ENCODE data around the gene FBXO31. TPM values are rescaled to one million over a fixed set of nuclear protein-coding genes. Genes with fewer than 3 reads are reported as not detected.

The FBXO31 gene
- total RNA-seq, 1 donor from 2014 or later = 26.2 TPM

DNA sequence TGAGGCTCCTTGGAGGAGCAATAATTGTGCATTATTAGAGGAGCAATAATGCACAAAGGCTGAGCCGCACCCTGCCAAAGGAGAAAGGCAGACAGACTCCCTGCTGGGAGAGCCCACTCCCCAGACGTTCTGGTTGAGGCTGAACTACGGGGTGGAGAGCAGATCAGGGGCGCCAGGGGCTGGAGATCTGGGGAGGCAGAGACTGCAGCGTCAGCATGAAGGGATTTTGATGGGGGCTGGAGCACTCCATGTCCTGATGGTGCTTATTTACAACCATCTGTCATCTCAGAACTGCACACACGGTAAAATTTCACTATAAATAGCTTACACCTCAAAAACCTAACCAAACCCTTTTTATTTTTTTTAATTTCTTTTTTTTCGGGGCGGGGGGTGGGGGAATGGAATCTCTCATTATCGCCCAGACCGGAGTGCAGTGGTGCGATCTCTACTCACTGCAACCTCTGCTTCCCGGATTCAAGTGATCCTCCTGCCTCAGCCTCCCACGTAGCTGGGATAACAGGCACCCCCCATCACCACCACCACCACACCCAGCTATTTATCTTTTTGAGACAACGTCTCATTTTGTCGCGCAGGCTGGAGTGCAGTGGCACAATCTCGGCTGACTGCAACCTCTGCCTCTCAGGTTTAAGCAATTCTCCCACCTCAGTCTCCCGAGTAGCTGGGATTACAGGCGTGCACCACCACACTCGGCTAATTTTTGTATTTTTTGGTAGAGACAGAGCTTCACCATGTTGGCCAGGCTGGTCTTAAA is 62.1 kb downstream of the FBXO31 start:
- peaks cover 23% of the 10 kb centered on the region for H3K4me1 ChIP-seq
- TF ChIP-seq, protein P1, sequence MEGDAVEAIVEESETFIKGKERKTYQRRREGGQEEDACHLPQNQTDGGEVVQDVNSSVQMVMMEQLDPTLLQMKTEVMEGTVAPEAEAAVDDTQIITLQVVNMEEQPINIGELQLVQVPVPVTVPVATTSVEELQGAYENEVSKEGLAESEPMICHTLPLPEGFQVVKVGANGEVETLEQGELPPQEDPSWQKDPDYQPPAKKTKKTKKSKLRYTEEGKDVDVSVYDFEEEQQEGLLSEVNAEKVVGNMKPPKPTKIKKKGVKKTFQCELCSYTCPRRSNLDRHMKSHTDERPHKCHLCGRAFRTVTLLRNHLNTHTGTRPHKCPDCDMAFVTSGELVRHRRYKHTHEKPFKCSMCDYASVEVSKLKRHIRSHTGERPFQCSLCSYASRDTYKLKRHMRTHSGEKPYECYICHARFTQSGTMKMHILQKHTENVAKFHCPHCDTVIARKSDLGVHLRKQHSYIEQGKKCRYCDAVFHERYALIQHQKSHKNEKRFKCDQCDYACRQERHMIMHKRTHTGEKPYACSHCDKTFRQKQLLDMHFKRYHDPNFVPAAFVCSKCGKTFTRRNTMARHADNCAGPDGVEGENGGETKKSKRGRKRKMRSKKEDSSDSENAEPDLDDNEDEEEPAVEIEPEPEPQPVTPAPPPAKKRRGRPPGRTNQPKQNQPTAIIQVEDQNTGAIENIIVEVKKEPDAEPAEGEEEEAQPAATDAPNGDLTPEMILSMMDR (IDR thresholded peaks at IDR 0.05) = no peak
- no peak overlapping the region for H3K4me3 ChIP-seq
- intact Hi-C loops (cut with DNase I) = no loop called here
- DNase-seq (no peak), ATAC-seq (no peak)
- no peaks in the 10 kb centered on the region for H3K9me3 ChIP-seq
- H3K36me3 ChIP-seq = no peaks in the 10 kb centered on the region
- H3K27ac ChIP-seq = no peak overlapping the region
- H3K27me3 ChIP-seq (ENCODE audit: low read depth) = no peaks in the 10 kb centered on the region

DNA sequence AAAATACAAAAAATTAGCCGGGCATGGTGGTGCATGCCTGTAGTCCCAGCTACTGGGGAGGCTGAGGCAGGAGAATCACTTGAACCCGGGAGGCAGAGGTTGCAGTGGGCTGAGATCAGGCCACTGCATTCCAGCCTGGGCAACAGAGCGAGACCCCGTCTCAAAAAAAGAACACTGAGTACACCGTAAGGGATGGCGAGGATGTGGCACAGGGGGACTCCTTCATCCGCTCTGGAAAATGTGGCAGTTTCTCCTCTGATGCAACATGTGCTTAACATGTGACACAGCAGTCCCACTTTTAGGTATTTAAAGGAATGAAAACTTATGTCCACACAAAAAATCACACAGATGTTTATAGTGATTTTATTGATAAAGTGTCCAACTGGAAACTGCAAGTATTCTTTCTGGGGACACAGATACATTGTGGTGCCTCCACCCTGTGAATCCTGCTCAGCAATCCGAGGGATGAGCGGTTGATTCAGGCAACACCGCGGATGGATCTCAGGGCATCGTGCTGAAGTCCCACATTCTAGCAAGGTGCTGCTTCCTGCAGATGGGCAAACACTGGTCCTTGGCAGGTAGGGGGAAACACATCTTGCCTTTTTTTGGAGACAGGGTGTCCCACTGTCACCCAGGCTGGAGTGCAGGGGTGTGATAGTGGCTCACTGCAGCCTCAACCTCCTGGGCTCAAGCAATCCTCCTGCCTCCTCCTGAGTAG is 62.9 kb downstream of the FBXO31 start:
- TF ChIP-seq, protein P1 (IDR thresholded peaks at IDR 0.05) = no peak
- intact Hi-C loops (cut with DNase I) = no loop called here
- Histone ChIP-seq H3K36me3 (no peaks in the 10 kb centered on the region), H3K27me3 (ENCODE audit: low read depth) (no peaks in the 10 kb centered on the region), H3K27ac (no peak overlapping the region), H3K9me3 (no peaks in the 10 kb centered on the region), H3K4me1 (peaks cover 23% of the 10 kb centered on the region), H3K4me3 (no peak overlapping the region)
- ATAC-seq = no peak
- DNase-seq = no peak

DNA sequence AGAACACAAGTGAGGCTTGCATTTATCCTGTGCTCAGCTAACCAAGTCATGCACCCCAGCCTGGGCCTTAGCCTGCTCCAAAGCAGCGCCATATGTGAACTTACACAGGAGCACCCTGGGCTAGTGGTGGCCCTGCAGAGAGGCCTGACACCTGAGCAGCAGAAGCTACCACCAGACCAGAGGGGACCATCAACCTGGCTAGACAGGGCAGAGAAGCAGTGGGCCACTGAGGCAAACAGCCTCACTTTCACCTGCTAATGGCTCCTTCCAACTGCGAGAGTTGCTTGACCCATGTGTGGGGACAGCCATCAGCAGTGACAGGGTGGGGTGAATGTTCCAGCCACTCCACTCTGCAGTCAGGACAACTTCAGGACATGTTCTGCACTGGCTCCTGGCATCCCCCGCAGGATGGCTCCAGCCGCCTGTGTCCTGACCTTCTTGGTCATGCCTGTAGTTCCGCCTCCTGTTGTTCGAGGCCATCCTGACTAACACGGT is 63.5 kb downstream of the FBXO31 start:
- H3K4me3 ChIP-seq = no peak overlapping the region
- H3K9me3 ChIP-seq = no peaks in the 10 kb centered on the region
- ATAC-seq (no peak), DNase-seq (no peak)
- H3K36me3 ChIP-seq = no peaks in the 10 kb centered on the region
- peaks cover 21% of the 10 kb centered on the region for H3K4me1 ChIP-seq
- no peaks in the 10 kb centered on the region for H3K27me3 ChIP-seq (ENCODE audit: low read depth)
- no peak overlapping the region for H3K27ac ChIP-seq
- intact Hi-C loops (cut with DNase I) = no loop called here
- TF ChIP-seq, protein P1 (IDR thresholded peaks at IDR 0.05) = no peak

DNA sequence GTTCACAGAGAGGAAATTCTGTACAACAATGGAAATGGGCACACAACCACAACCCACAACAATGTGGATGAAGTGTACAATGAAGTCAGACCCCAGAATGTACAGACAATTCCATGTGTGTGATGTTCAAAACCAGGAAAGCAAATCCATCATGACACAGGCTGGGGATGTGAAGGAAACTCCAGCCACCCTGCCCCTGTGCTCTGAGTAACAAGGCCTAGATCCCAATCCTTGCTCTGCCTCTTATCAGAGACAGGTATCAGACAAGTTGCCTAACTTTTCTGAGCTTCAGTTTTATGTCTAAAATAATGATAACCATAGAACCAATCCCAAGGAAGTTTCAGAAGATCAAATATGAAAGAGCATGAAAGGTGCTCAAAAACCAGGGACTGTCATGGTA is 64.6 kb downstream of the FBXO31 start:
- no peak overlapping the region for H3K27ac ChIP-seq
- H3K27me3 ChIP-seq (ENCODE audit: low read depth) = no peaks in the 10 kb centered on the region
- ATAC-seq = no peak
- H3K9me3 ChIP-seq = no peaks in the 10 kb centered on the region
- no peaks in the 10 kb centered on the region for H3K36me3 ChIP-seq
- no peak for DNase-seq
- peaks cover 13% of the 10 kb centered on the region for H3K4me1 ChIP-seq
- no peak overlapping the region for H3K4me3 ChIP-seq
- TF ChIP-seq, protein P1 (IDR thresholded peaks at IDR 0.05) = no peak
- intact Hi-C loops (cut with DNase I) = no loop called here

DNA sequence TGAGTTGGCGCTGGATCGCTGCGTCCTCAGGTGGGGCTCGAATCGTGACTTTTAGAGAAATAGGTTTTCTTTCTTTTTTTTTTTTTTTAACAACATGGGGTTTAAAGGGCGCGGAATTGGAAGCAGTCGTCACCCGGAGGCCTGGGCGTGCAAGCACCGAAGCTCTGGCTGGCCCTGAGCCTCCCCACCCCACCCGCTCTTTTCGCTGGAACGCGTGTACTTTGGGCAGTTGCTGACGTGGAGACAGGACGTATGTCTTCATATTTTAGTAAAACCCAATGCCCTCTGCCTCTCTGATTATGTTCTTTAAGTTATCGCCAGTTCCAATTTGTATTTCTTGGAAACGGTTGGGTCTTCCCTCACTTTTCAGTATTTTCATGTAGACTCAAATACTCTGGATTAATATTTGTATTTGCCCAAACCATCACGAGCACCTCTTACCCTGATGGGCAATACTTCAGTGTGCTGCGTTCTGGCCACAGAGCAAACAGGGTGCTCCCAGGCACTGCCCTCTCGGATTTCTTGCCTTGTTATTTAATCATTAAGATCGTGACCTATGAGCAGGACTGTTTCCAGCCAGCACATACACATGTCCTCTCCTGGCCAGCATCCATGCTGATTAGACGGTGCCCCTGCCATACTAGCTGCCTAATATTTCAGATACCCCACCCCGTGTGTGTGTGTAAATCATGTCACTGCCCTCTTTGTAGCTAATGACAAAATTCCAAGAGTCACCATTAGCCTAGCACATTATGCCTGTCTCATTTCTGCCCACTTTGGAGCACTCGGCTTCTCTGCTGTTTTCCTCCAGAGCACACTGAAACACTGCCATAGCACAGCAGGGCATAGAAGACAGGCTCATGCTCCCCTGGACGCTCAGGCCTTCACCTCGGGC is 65.6 kb downstream of the FBXO31 start:
- ATAC-seq (peak; percentile 81 to 83), DNase-seq (peak; percentile 80)
- Histone ChIP-seq H3K4me3 (peak overlapping the region; percentile 91), H3K4me1 (peaks cover 13% of the 10 kb centered on the region), H3K9me3 (no peaks in the 10 kb centered on the region), H3K27ac (peak overlapping the region; percentile 96), H3K27me3 (ENCODE audit: low read depth) (no peaks in the 10 kb centered on the region), H3K36me3 (no peaks in the 10 kb centered on the region)
- TF ChIP-seq, protein P1 (IDR thresholded peaks at IDR 0.05) = no peak
- intact Hi-C loops (cut with DNase I) = no loop called here

All from lower lobe of right lung (tissue), 2 donors.